Stimulated activated CD8-positive, alpha-beta memory T cell treated with anti-CD3 and anti-CD28 coated beads, Interleukin-2, amount 100 ng/mL, for 1 hour (primary cell): ENCODE measurements around the gene COTL1.

ENCODE experiments used
- DNase-seq, 2 donors: peaks; one replicate each; pipeline ENCODE4 v3.0.0-alpha.2; 2020; ENCODE audit warnings: low read depth in 2 of 2

COTL1 gene

DNA sequence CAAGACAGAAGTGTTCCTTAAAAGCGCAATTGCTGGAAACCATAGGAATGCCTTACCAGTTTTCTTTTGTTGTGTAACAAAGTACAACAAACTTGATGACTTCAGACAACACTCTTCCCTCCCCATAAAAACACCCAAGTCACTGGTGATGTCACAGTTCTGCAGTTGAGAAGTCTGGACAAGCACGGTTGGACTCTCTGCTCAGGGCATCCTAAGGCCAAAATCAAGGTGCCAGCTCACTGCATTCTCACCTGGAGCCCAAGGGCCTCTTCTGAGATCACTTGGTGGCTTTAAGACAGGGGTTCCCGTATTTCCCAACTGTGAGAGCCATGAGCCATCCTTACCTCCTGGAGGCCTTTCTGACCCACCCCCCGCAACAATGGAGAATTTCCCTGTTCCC, 67.8 kb downstream of the COTL1 start:
- no peak for DNase-seq

GRCh38 chr16:84548971-84549844, 68.7 kb downstream of the COTL1 start:
- peak in 1 of 2 donors; percentile 10 for DNase-seq

- no peak for DNase-seq
Measured at GRCh38 chr16:84548508-84548907, 69.4 kb downstream of the COTL1 start.

DNA sequence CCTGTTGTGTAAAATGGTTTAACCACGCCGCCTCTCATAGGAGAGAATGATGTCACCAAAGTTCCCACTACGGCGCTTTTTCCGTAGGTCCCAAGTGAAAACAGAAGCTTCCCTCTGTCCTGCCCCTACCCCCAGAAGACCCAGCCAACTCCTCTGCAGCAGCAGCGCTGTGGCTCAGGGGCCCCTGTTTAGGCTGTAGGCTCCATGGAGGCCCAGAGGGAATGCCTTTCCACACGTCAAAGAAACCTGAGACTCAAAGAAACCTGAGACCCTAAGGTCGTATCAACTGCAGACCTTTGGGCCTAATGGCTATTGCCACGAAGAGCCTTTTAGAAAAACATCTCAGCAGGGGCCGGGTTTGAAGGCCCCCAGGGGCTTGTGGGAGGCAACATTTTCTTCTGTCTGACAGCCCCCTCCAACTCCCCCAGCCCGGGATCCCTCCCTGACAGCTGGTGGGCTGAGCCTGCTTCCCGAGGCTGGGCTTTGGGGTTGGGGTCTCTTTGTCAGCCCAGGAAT, 70.3 kb downstream of the COTL1 start:
- no peak for DNase-seq

- DNase-seq = no peak
Measured at GRCh38 chr16:84546669-84547545, 71.0 kb downstream of the COTL1 start.

DNA sequence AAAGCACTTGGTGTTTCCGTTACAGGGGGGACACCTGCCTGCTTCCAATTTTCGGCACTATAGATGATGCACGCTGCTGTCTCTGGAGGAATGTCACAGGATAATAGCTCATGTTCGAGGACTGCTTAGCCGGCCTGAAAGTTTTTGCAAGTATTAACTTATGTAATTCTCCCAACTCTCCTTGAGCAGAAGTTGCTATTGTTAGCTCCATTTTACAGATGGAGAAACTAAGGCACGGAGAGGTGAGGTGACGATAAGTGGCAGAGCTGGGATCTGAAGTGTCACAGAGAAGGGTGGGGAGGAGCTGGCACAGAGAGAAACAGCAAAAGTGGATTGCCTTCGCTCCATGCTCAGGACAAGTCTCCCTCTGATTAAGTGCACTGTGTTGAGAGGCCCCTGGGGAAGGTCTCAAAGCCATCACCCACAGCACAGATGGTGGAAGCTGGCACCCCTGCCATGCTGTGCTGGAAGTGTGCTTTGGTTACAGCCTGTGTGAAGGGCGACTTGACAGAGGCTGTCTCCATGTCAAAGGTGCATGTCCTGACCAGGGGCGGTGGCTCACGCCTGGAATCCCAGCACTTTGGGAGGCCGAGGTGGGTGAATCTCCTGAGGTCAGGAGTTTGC, 72.7 kb downstream of the COTL1 start:
- no peak for DNase-seq

- no peak for DNase-seq
Measured at GRCh38 chr16:84544031-84544773, 73.7 kb downstream of the COTL1 start.

- no peak for DNase-seq
Measured at GRCh38 chr16:84543253-84543652, 74.6 kb downstream of the COTL1 start.

DNA sequence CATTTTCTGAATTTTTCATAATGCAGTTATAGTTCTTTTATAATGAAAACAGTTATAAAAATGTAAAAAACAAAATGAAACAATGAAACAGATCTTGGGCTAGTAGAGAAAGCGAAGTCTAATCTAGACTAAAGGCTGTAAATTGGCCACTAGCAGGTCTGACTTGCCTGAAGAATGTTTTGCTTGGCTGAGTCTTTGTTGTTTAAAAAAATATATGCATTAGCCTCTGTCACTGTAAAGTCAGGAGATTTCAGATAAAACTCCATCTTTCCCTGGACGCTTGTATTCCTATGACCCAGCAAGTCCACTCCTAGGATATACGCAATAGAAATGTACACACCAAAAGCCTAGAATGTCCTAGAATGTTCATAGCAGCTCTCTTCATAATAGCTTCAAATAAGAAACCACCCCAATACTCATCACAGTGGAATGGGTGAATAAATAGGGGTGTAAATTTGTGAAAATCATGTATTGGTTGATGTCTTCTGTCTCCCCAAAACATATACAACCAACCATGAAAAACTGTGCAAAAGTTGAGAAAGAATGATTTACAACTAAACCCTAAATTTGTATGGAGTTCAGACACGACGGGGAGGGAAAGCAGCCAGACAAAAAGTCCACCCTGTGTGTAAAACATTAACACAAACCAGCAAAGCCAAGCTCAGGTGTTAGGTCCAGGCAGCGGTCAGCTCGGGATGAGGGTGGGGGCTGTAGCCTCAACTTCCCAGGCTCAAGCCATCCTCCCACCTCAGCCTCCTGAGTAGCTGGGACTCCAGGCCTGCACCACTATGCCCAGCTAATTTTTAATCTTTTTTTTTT, 75.7 kb downstream of the COTL1 start:
- DNase-seq = no peak

DNA sequence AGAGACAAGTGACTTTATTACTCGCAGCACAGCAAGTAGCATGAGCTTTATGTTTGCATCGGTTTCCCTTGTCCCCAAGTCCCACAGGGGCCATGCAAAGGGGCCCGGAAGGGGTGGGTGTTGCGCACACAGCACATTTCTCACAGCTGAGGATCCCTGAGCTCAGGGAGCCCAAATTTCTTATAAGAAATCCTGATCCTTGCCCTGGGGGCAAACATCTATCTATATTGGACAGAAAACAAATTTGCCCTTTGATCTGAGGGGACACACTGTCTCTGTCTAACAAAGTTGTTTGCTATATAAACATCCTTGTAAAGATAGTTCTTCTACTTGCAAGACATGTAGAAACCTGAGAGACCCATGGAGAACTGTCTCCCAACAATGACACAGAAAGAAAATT, 77.7 kb downstream of the COTL1 start:
- no peak for DNase-seq

DNA sequence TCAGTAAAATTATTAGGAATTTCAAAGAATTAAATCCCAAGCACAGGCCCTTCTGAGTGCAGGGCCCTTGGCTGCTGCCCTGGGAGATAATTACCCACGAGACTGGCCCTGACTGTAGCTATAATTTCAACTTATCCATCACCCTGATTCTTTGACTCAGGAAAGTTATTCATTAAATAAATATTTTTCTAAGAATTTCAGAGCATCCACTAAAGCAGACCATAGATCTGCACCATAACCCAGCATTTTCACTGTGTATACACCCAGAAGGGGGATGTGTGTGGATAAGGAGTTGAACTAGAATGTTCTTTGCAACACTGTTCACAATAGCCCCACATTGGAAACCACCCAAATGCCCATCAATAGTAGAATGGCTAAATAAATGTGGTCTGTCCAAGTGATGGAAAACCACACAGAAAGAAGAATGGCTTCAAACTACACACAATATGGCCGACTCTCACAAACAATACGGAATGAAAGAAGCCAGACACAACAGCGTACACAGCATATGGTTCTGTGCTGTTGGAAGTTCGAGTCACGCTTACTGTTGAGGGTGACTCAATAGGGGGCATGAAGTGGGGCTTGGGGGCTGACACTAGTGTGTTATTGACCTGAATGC, 79.5 kb downstream of the COTL1 start:
- no peak for DNase-seq

DNA sequence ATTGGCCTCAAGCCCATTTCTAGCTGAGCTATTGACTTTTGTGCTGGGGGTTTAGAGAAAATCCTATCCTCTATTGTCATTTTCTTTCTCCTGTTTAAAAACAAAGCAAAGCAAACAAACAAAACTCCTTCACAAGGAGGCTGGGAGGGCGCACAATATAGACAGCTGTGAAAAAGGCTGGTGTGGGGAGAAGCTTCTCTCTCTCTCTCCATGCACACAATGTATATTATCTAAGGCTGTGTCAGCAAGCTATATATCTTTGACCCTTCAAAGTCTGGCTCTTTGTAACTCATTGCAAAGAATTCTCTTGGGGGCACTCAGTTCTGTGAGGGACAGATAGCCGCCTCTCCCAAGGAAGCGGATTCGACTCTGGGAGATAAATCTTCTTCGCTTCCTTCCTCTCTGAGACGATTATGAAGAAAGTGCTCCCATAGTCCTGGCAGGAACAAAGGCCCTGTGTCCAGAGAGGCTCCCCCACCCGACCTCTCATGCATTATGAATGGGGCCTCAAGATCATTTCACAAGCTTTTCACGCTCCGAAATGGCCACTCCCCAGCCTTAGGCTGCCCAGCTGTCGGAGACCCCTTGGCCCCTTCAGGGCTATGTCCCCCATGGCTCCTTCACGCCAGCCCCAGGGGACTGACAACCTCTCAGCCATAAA, 80.3 kb downstream of the COTL1 start:
- no peak for DNase-seq

GRCh38 chr16:84535851-84536250, 82.0 kb downstream of the COTL1 start:
- no peak for DNase-seq

GRCh38 chr16:84535408-84535807, 82.5 kb downstream of the COTL1 start:
- DNase-seq = no peak

- no peak for DNase-seq
Measured at GRCh38 chr16:84534815-84535214, 83.1 kb downstream of the COTL1 start.

- no peak for DNase-seq
Measured at GRCh38 chr16:84532855-84533486, 84.9 kb downstream of the COTL1 start.

DNA sequence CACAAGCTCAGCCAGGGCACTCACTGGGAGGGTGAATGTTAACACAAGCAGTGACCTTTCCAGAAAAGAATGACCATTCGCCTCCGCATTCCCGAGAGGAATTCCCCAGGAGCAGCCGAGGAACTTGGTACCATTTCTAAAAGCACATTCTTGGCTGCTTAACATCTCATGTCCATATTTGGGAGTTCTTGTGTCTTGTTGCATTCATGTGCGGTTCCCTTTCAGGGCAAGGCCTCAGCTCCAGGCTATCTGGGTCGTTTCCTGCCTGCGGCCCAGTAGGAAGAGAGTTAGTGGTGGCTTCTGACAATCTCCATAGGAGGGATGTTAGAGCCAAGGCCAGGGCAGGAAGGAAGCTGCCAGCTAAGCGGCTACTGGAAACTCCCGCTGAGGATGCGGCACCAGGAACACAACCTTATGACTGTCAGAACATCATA, 85.6 kb downstream of the COTL1 start:
- DNase-seq = no peak

- DNase-seq = no peak
Measured at GRCh38 chr16:84531671-84532111, 86.2 kb downstream of the COTL1 start.

GRCh38 chr16:84530590-84530989, 87.3 kb downstream of the COTL1 start:
- DNase-seq = no peak
